ENCODE results near the gene LAMP2. TPM values are rescaled to one million over a fixed set of nuclear protein-coding genes. Genes with fewer than 3 reads are reported as not detected.
A peak's percentile ranks its signal among the peaks of the same experiment; 100 is the strongest.

Gene LAMP2
- total and polyA plus RNA-seq, 2 donors (not counting 3 experiments of a cell fraction or from before 2014, with no cell fraction given), result 108 to 135 TPM

GRCh38 chrX:120514236-120514635 lies 45.1 kb upstream of the LAMP2 start:
- H2AFZ ChIP-seq (ENCODE audit: low read depth, low read length), result no peak overlapping the region
- H3K9ac ChIP-seq (replicated peaks; ENCODE audit: extremely low read depth, insufficient read depth, low read length), result no peak overlapping the region
- no peaks in the 10 kb centered on the region for H3K9me1 ChIP-seq (replicated peaks; ENCODE audit: control insufficient read depth, extremely low read depth, insufficient read depth, low read length)
- intact Hi-C loops (cut with micrococcal nuclease) (loop anchor here (2.0 kb wide), 1 partner anchor 257 kb away; no protein-coding TSS in a partner anchor), dilution Hi-C loops (cut with MboI; ENCODE audit: extremely low pct_ligation_motif_present, low sequenced_read_pairs) (no loop called here)
- ChIA-PET CTCF (interaction anchor here (1.0 to 1.4 kb wide), 3 partner anchors 28 to 149 kb away, joined by 4 to 5 read pairs (median 4); no protein-coding TSS in a partner anchor), POLR2A (no interaction called here)
- BruUV-seq (replicated peaks), result no TSS peak
- no peak overlapping the region for H3K4me3 ChIP-seq (replicated peaks in 1 of 3; ENCODE audit: insufficient read depth in 1 of 3, low read depth in 1 of 3, low read length in 3 of 3)
- no peaks in the 10 kb centered on the region for H4K20me1 ChIP-seq (replicated peaks; ENCODE audit: control insufficient read depth, extremely low read depth, insufficient read depth, low read length)
- H3K79me2 ChIP-seq (ENCODE audit: control insufficient read depth, insufficient read depth, low read length), result no peaks in the 10 kb centered on the region
- peak; percentile 7 for DNase-seq (ENCODE audit: low read depth, low spot score)
- peak; percentile 33 for FAIRE-seq
- H3K4me2 ChIP-seq (ENCODE audit: insufficient read depth, low read length), result no peak overlapping the region
- H3K4me1 ChIP-seq (ENCODE audit: control insufficient read depth, extremely low read depth, insufficient read depth, low read length), result peaks cover 7% of the 10 kb centered on the region
- H3K36me3 ChIP-seq (ENCODE audit: control insufficient read depth in 2 of 2, extremely low read depth in 1 of 2, insufficient read depth in 2 of 2, low read length in 2 of 2), result no peaks in the 10 kb centered on the region
- no peaks in the 10 kb centered on the region for H3K9me3 ChIP-seq (replicated peaks; ENCODE audit: control insufficient read depth, insufficient read depth, low read length)
- no peak for TF ChIP-seq MYC (IDR thresholded peaks at IDR 0.05; ENCODE audit: low read depth, low read length)
- TF ChIP-seq FOS (IDR thresholded peaks at IDR 0.05; ENCODE audit: borderline replicate concordance, insufficient read depth, low read length), result no peak
- TF ChIP-seq EZH2 (IDR thresholded peaks at IDR 0.05; ENCODE audit: borderline replicate concordance, low read depth, low read length, severe bottlenecking), result no peak
- peak; percentile 14 to 33 for TF ChIP-seq CTCF (IDR thresholded peaks at IDR 0.05; ENCODE audit: extremely low read depth in 1 of 2, insufficient read depth in 1 of 2, low read depth in 1 of 2, low read length in 2 of 2)
- TF ChIP-seq, protein P1, sequence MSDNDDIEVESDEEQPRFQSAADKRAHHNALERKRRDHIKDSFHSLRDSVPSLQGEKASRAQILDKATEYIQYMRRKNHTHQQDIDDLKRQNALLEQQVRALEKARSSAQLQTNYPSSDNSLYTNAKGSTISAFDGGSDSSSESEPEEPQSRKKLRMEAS (IDR thresholded peaks at IDR 0.05; ENCODE audit: insufficient read depth, insufficient read length), result no peak
- no peaks in the 10 kb centered on the region for H3K27me3 ChIP-seq (ENCODE audit: control insufficient read depth in 2 of 2, insufficient read depth in 2 of 2, low read length in 2 of 2)
- H3K27ac ChIP-seq (ENCODE audit: insufficient read depth, low read depth, low read length), result no peak overlapping the region

- H2AFZ ChIP-seq (ENCODE audit: low read depth, low read length), result no peak overlapping the region
- FAIRE-seq, result no peak
- H3K9me3 ChIP-seq (replicated peaks; ENCODE audit: control insufficient read depth, insufficient read depth, low read length), result no peaks in the 10 kb centered on the region
- POLR2A ChIA-PET, result no interaction called here
- H3K9ac ChIP-seq (replicated peaks; ENCODE audit: extremely low read depth, insufficient read depth, low read length), result no peak overlapping the region
- intact Hi-C loops (cut with micrococcal nuclease), result no loop called here
- no peaks in the 10 kb centered on the region for H3K27me3 ChIP-seq (ENCODE audit: control insufficient read depth in 2 of 2, insufficient read depth in 2 of 2, low read length in 2 of 2)
- no peak overlapping the region for H3K4me2 ChIP-seq (ENCODE audit: insufficient read depth, low read length)
- H3K27ac ChIP-seq (ENCODE audit: insufficient read depth, low read depth, low read length), result no peak overlapping the region
- no peak for DNase-seq (ENCODE audit: low read depth, low spot score)
- CTCF ChIA-PET, result no interaction called here
- no peaks in the 10 kb centered on the region for H3K9me1 ChIP-seq (replicated peaks; ENCODE audit: control insufficient read depth, extremely low read depth, insufficient read depth, low read length)
- no peaks in the 10 kb centered on the region for H3K36me3 ChIP-seq (ENCODE audit: control insufficient read depth in 2 of 2, extremely low read depth in 1 of 2, insufficient read depth in 2 of 2, low read length in 2 of 2)
- no peak overlapping the region for H3K4me3 ChIP-seq (replicated peaks in 1 of 3; ENCODE audit: insufficient read depth in 1 of 3, low read depth in 1 of 3, low read length in 3 of 3)
- no peaks in the 10 kb centered on the region for H4K20me1 ChIP-seq (replicated peaks; ENCODE audit: control insufficient read depth, extremely low read depth, insufficient read depth, low read length)
- H3K79me2 ChIP-seq (ENCODE audit: control insufficient read depth, insufficient read depth, low read length), result no peaks in the 10 kb centered on the region
- TF ChIP-seq JUN (IDR thresholded peaks at IDR 0.05; ENCODE audit: borderline replicate concordance, insufficient read depth, insufficient read length, low read depth), result no peak
- no peak for TF ChIP-seq POLR2AphosphoS5 (IDR thresholded peaks at IDR 0.05; ENCODE audit: insufficient read depth, low read depth, low read length)
- no peak for TF ChIP-seq POLR2A (IDR thresholded peaks at IDR 0.05; ENCODE audit: low read depth, low read length)
- TF ChIP-seq, protein P1 (IDR thresholded peaks at IDR 0.05; ENCODE audit: insufficient read depth, insufficient read length), result no peak
- no peak for TF ChIP-seq CTCF (IDR thresholded peaks at IDR 0.05; ENCODE audit: extremely low read depth in 1 of 2, insufficient read depth in 1 of 2, low read depth in 1 of 2, low read length in 2 of 2)
- TF ChIP-seq FOS (IDR thresholded peaks at IDR 0.05; ENCODE audit: borderline replicate concordance, insufficient read depth, low read length), result no peak
- dilution Hi-C loops (cut with MboI; ENCODE audit: extremely low pct_ligation_motif_present, low sequenced_read_pairs), result no loop called here
- no TSS peak for BruUV-seq (replicated peaks)
- peaks cover 1% of the 10 kb centered on the region for H3K4me1 ChIP-seq (ENCODE audit: control insufficient read depth, extremely low read depth, insufficient read depth, low read length)
These were observed 43.5 kb upstream of the LAMP2 start for GRCh38 chrX:120512627-120513026.

All from endothelial cell of umbilical vein (primary cell).